Kidney (tissue), 14 donors: ENCODE data around the gene HDAC6. TPM values are rescaled to one million over a fixed set of nuclear protein-coding genes. Genes with fewer than 3 reads are reported as not detected.

Source experiments
- DNase-seq, 5 donors: peaks; one replicate each; pipeline ENCODE4 v3.0.0-alpha.2; 2013 to 2020
- FAIRE-seq: peaks from 2 replicates; lab custom pipeline; 2012; peaks lifted over from hg19 to GRCh38; lab: Jason Lieb, UNC
- H3K27ac ChIP-seq, 2 donors: one replicate each; pipeline ENCODE4 v1.7.0; 2013; ENCODE audit warnings: low read depth in 2 of 2, low read length in 2 of 2, inconsistent platforms in 1 of 2
- H3K27me3 ChIP-seq: one replicate; pipeline ENCODE4 v1.7.1; 2013; ENCODE audit warnings: low read length, inconsistent platforms; ENCODE audit not compliant: control insufficient read depth, insufficient read depth
- H3K36me3 ChIP-seq, 3 donors: one replicate each; pipeline versions ENCODE4 v1.7.0 to v1.7.1; 2013; ENCODE audit warnings: low read length in 3 of 3, control low read depth in 1 of 3, inconsistent platforms in 1 of 3; ENCODE audit not compliant: insufficient read depth in 3 of 3, control insufficient read depth in 2 of 3
- H3K4me1 ChIP-seq, 3 donors: one replicate each; pipeline versions ENCODE4 v1.7.0 to v1.7.1; 2013; ENCODE audit warnings: low read length in 3 of 3, inconsistent platforms in 1 of 3, low read depth in 1 of 3; ENCODE audit not compliant: control insufficient read depth in 2 of 3, insufficient read depth in 2 of 3
- H3K4me3 ChIP-seq, 3 donors: one replicate each; pipeline versions ENCODE4 v1.7.0 to v1.8.1; 2013; ENCODE audit warnings: low read length in 3 of 3, control low read depth in 1 of 3, inconsistent platforms in 1 of 3
- H3K9ac ChIP-seq, 3 donors: one replicate each; pipeline versions ENCODE4 v1.7.0 to v1.7.1; 2013; ENCODE audit warnings: low read length in 3 of 3, control low read depth in 1 of 3, inconsistent platforms in 1 of 3
- H3K9me3 ChIP-seq, 3 donors: one replicate each; pipeline versions ENCODE4 v1.7.0 to v1.7.1; 2013; ENCODE audit warnings: low read length in 3 of 3, control low read depth in 1 of 3, inconsistent platforms in 1 of 3; ENCODE audit not compliant: control insufficient read depth in 2 of 3, insufficient read depth in 1 of 3
- intact Hi-C: fragments of 100-400 bp; cut with DNase I; formaldehyde crosslinking; loops from one replicate; pipeline ENCODE4 v1.11.1; 2022
- polyA plus RNA-seq: library from polyadenylated mRNA; stranded (reverse); fragments of 350-450 nt; fragmentation: Illumina TruSeq; extraction: RNeasy Lipid Tissue Mini Kit (QIAGEN cat#74804); gene quantifications from one replicate; pipeline ENCODE4 v1.2.3, GENCODE V29; 2014; ENCODE audit warnings: low read depth, low replicate concordance; ENCODE audit not compliant: insufficient read depth
- total RNA-seq: library from RNA; stranded (reverse); fragmentation: NEBNext Ultra II Directional; extraction: Animal tissue kit (Norgen Biotek cat#: 25700); gene quantifications from one replicate; pipeline ENCODE4 v1.2.1, GENCODE V29; 2021
- TF ChIP-seq, protein P1 (sequence below): IDR thresholded peaks from 3 replicates; pipeline ENCODE4 v1.5.1; 2012; ENCODE audit warnings: mild to moderate bottlenecking, moderate library complexity, borderline replicate concordance; ENCODE audit not compliant: insufficient read depth; ENCODE audit errors: extremely low read depth
- donor health status: control.
- donor health status: control.
- donor health status: control.
- donor health status: control.
- donor health status: control.
- donor health status: DM: yes; HTN: yes; CAD: no.
- donor health status: Normal renal cell carcinoma (clear cell type).

The HDAC6 gene
- total and polyA plus RNA-seq, 2 donors from 2014 or later, result 96.9 to 123 TPM

DNA sequence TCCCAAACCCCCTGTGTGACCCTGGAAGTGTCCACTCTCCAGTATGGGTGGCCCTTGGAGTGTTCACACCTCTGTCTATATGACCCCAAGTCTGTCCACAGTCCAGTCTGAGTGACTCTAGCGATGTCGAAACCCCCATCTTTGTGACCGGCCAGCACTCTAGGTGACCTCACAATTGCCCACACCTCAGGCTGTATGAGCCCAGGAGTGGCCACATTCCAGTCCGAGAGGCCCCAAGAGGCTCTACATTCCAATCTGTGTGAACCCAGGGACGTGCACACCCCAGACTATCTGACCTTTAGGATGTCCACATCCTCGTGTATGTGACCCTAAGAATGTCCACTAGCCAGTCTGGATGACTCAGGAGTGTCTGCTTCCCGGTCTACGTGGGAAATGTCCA, 47.6 kb upstream of the HDAC6 start:
- no peak overlapping the region for H3K9ac ChIP-seq
- FAIRE-seq (no peak), DNase-seq (no peak)
- H3K9me3 ChIP-seq, result no peaks in the 10 kb centered on the region
- H3K27me3 ChIP-seq, result no peaks in the 10 kb centered on the region
- TF ChIP-seq, protein P1, sequence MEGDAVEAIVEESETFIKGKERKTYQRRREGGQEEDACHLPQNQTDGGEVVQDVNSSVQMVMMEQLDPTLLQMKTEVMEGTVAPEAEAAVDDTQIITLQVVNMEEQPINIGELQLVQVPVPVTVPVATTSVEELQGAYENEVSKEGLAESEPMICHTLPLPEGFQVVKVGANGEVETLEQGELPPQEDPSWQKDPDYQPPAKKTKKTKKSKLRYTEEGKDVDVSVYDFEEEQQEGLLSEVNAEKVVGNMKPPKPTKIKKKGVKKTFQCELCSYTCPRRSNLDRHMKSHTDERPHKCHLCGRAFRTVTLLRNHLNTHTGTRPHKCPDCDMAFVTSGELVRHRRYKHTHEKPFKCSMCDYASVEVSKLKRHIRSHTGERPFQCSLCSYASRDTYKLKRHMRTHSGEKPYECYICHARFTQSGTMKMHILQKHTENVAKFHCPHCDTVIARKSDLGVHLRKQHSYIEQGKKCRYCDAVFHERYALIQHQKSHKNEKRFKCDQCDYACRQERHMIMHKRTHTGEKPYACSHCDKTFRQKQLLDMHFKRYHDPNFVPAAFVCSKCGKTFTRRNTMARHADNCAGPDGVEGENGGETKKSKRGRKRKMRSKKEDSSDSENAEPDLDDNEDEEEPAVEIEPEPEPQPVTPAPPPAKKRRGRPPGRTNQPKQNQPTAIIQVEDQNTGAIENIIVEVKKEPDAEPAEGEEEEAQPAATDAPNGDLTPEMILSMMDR, result no peak
- H3K27ac ChIP-seq, result no peak overlapping the region
- no peaks in the 10 kb centered on the region for H3K36me3 ChIP-seq
- H3K4me1 ChIP-seq, result no peaks in the 10 kb centered on the region
- intact Hi-C loops, result no loop called here
- H3K4me3 ChIP-seq, result no peak overlapping the region

DNA sequence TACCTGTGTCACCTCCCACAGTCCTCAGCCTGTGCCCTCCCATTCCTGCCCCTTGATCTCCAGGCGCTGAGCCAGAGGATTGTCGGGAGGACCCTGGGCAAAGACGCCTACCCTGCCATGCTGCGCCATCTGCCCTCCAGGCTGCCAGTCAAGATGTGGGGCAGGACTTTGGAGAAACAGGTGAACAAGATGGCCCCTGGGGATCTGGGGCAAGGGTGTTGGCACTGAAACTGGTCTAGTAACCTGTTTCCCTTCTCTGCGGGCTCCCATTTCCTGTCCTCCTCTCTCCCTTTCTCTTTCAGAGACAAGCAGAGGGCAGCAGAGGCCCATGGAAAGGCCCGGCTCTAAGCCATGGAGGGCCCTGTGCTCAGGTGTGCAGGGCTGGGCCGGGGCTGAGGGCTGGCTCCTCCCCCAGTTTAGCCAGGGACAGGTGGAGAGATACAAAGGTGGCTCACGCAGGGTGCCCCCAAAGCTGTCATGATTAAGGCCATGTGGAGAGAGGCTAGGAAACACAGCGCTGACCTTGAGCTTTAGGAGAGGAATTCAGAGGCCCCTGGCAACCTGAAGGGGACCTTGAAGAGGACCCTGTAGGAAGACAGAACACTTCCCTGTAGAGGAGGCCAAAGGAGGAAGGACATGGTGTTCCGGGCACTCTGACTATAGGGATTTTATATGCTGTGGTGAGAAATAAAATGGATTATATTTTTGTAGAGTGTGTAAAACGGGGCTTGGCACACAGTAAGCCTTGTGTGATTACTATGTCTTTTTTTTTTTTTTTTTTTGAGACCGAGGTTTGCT, 40.0 kb upstream of the HDAC6 start, which contains the start of gene GLOD5:
TSS of gene GLOD5 (plus strand) at position 74 of the 798 bp plus-strand sequence. CDS start at position 118, 44 bp downstream.
- Histone ChIP-seq H3K27me3 (no peaks in the 10 kb centered on the region), H3K4me3 (peak within 1 kb of the TSS in 1 of 3 donors; percentile 45), H3K27ac (no peak within 1 kb of the TSS), H3K9me3 (no peaks in the 10 kb centered on the region), H3K36me3 (no peaks in the 10 kb centered on the region), H3K9ac (no peak within 1 kb of the TSS), H3K4me1 (no peaks in the 10 kb centered on the region)
- intact Hi-C loops, result no loop called here
- TF ChIP-seq, protein P1, result peak; percentile 10
- peak in 4 of 5 donors; percentile 50 to 64 (median 52) for DNase-seq
- FAIRE-seq, result no peak

DNA sequence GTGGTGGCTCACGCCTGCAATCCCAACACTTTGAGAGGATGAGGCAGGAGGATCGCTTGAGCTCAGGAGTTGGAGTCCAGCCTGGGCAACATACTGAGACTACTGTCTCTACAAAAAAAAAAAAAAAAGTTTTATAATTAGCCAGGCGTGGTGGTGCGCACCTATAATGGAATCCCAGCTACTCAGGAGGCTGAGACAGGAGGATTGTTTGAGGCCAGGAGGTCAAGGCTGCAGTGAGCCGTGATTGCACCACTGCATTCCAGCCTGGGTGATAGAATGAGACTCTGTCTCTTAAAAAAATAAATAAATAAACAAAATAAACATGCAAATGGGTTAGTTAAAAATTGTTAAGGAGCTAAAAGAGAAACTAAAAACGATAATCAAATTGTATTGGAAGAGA, 32.6 kb upstream of the HDAC6 start:
- no peak overlapping the region for H3K4me3 ChIP-seq
- H3K27me3 ChIP-seq, result no peaks in the 10 kb centered on the region
- H3K36me3 ChIP-seq, result no peaks in the 10 kb centered on the region
- DNase-seq (no peak), FAIRE-seq (no peak)
- H3K27ac ChIP-seq, result no peak overlapping the region
- H3K4me1 ChIP-seq, result no peaks in the 10 kb centered on the region
- intact Hi-C loops, result no loop called here
- TF ChIP-seq, protein P1, result no peak
- no peaks in the 10 kb centered on the region for H3K9me3 ChIP-seq
- H3K9ac ChIP-seq, result no peak overlapping the region
